GM21381 (cell line): ENCODE measurements around the gene LRRN2.

ENCODE experiments used
- ATAC-seq: cut with Tn5 transposase; IDR thresholded peaks from one replicate; pipeline ENCODE4 v1.9.1; 2021; ENCODE audit warnings: mild to moderate bottlenecking, moderate library complexity; ENCODE audit not compliant: unreplicated experiment

LRRN2 gene

GRCh38 chr1:204664384-204664651, 21.2 kb downstream of the LRRN2 start:
- no peak for ATAC-seq

- ATAC-seq = no peak
Measured at GRCh38 chr1:204663644-204664383, 21.7 kb downstream of the LRRN2 start.

- ATAC-seq = no peak
Measured at GRCh38 chr1:204662530-204662929, 23.0 kb downstream of the LRRN2 start.

GRCh38 chr1:204660509-204660908, 25.0 kb downstream of the LRRN2 start:
- ATAC-seq = no peak

- no peak for ATAC-seq
Measured at GRCh38 chr1:204659056-204659455, 26.5 kb downstream of the LRRN2 start.

GRCh38 chr1:204658295-204658694, 27.2 kb downstream of the LRRN2 start:
- ATAC-seq = no peak

GRCh38 chr1:204653590-204654340, 31.8 kb downstream of the LRRN2 start:
- no peak for ATAC-seq

- no peak for ATAC-seq
Measured at GRCh38 chr1:204652497-204652896, 33.0 kb downstream of the LRRN2 start.

GRCh38 chr1:204651843-204652421, 33.6 kb downstream of the LRRN2 start:
- no peak for ATAC-seq

- ATAC-seq = no peak
Measured at GRCh38 chr1:204650911-204651570, 34.5 kb downstream of the LRRN2 start.

GRCh38 chr1:204649721-204650521, 35.6 kb downstream of the LRRN2 start:
- ATAC-seq = no peak

- ATAC-seq = no peak
Measured at GRCh38 chr1:204648576-204648975, 37.0 kb downstream of the LRRN2 start.

GRCh38 chr1:204647805-204648153, 37.8 kb downstream of the LRRN2 start:
- ATAC-seq = no peak

- ATAC-seq = no peak
Measured at GRCh38 chr1:204647114-204647804, 38.3 kb downstream of the LRRN2 start.

GRCh38 chr1:204645666-204646065, 39.9 kb downstream of the LRRN2 start:
- ATAC-seq = no peak

GRCh38 chr1:204645251-204645650, 40.3 kb downstream of the LRRN2 start:
- ATAC-seq = no peak

- ATAC-seq = no peak
Measured at GRCh38 chr1:204643503-204643902, 42.0 kb downstream of the LRRN2 start.

GRCh38 chr1:204641936-204642335, 43.6 kb downstream of the LRRN2 start:
- ATAC-seq = no peak

- ATAC-seq = no peak
Measured at GRCh38 chr1:204641455-204641854, 44.1 kb downstream of the LRRN2 start.

GRCh38 chr1:204640578-204640977, 45.0 kb downstream of the LRRN2 start:
- ATAC-seq = no peak
